ENCODE results near the gene HLF.

DNA sequence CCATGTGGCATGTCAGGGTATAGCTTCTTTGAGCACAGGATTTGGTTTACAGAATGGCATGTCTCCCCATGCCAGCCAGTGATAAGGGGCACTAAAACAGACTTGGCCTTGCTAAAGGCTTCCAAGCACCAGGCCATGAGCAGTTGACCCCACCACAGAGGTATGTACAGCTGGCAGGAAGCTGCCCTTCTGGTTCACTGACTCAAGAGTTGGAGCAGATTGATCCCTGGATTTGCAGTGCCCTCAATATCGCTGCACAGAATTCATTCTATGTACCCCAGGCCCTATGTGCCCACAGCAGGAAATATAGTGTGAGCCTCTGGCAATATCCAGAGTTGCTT is 24.3 kb downstream of the HLF start:
- no peak for TF ChIP-seq POLR2AphosphoS5 (IDR thresholded peaks at IDR 0.05; ENCODE audit: low read depth, low read length)
- TF ChIP-seq POLR2A (IDR thresholded peaks at IDR 0.05; ENCODE audit: low read depth, low read length), result no peak
- TF ChIP-seq POU2F2 (IDR thresholded peaks at IDR 0.05; ENCODE audit: low read depth, low read length), result no peak
- no peak for TF ChIP-seq PAX5 (IDR thresholded peaks at IDR 0.05; ENCODE audit: insufficient read depth, low read length, severe bottlenecking)
- no peak for TF ChIP-seq TAF1 (IDR thresholded peaks at IDR 0.05; ENCODE audit: low read depth, low read length)
